GM23248 (cell line): ENCODE data around the gene ZNF74. TPM values are rescaled to one million over a fixed set of nuclear protein-coding genes. Genes with fewer than 3 reads are reported as not detected.

ENCODE experiments used
- DNase-seq: peaks from one replicate; pipeline ENCODE4 v3.0.0-alpha.2; 2015
- H2AFZ ChIP-seq: fragments of 200-600 bp; sonication (generic); 2 replicates; pipeline ENCODE4 v1.6.1; 2016; ENCODE audit warnings: antibody characterized with exemption
- H3F3A ChIP-seq: fragments of 200-600 bp; sonication (generic); 2 replicates; pipeline ENCODE4 v1.6.1; 2016; ENCODE audit warnings: mild to moderate bottlenecking, antibody characterized with exemption, mixed run types; ENCODE audit not compliant: insufficient read depth
- H3K27ac ChIP-seq: fragments of 200-600 bp; sonication (generic); 2 replicates; pipeline ENCODE4 v1.5.1; 2016; ENCODE audit warnings: mild to moderate bottlenecking
- H3K27me3 ChIP-seq: fragments of 200-600 bp; sonication (generic); replicated peaks from 2 replicates; pipeline ENCODE4 v1.6.1; 2016; ENCODE audit warnings: mild to moderate bottlenecking; ENCODE audit not compliant: insufficient read depth
- H3K36me3 ChIP-seq: fragments of 200-600 bp; sonication (generic); 2 replicates; pipeline ENCODE4 v1.6.1; 2016; ENCODE audit warnings: low read depth, mild to moderate bottlenecking
- H3K4me1 ChIP-seq: fragments of 200-600 bp; sonication (generic); 2 replicates; pipeline ENCODE4 v1.6.1; 2016; ENCODE audit warnings: mild to moderate bottlenecking; ENCODE audit not compliant: insufficient read depth
- H3K4me2 ChIP-seq: fragments of 200-600 bp; sonication (generic); one replicate; pipeline ENCODE4 v1.6.1; 2016; ENCODE audit warnings: mild to moderate bottlenecking; ENCODE audit not compliant: unreplicated experiment
- H3K4me3 ChIP-seq: fragments of 200-600 bp; sonication (generic); 2 replicates; pipeline ENCODE4 v1.5.1; 2016; ENCODE audit warnings: mild to moderate bottlenecking
- H3K79me2 ChIP-seq: fragments of 200-600 bp; sonication (generic); 2 replicates; pipeline ENCODE4 v1.6.1; 2016; ENCODE audit warnings: mild to moderate bottlenecking; ENCODE audit not compliant: insufficient read depth
- H3K9ac ChIP-seq: fragments of 200-600 bp; sonication (generic); 2 replicates; pipeline ENCODE4 v1.6.1; 2016; ENCODE audit warnings: mild to moderate bottlenecking
- H3K9me2 ChIP-seq: fragments of 200-600 bp; sonication (generic); 2 replicates; pipeline ENCODE4 v1.6.1; 2016; ENCODE audit warnings: mixed run types, mild to moderate bottlenecking, moderate library complexity; ENCODE audit not compliant: insufficient read depth
- H3K9me3 ChIP-seq: fragments of 200-600 bp; sonication (generic); one replicate; pipeline ENCODE4 v1.6.1; 2017; ENCODE audit warnings: low read depth
- H4K20me1 ChIP-seq: fragments of 200-600 bp; sonication (generic); 2 replicates; pipeline ENCODE4 v1.6.0; 2016; ENCODE audit not compliant: insufficient read depth
- EZH2 ChIP-seq: fragments of 200-600 bp; sonication (generic); IDR thresholded peaks from 2 replicates; pipeline ENCODE4 v1.6.1; 2018; ENCODE audit warnings: antibody characterized with exemption, mild to moderate bottlenecking; ENCODE audit not compliant: insufficient read depth, poor library complexity, severe bottlenecking
- EZH2phosphoT487 ChIP-seq: fragments of 200-600 bp; sonication (generic); IDR thresholded peaks from 2 replicates; pipeline ENCODE4 v1.6.1; 2018; ENCODE audit warnings: antibody characterized with exemption, moderate library complexity, mild to moderate bottlenecking, low read depth; ENCODE audit not compliant: insufficient read depth
- WGBS, 2 experiments: methylation state at CpG; one replicate each; pipeline ENCODE4 v1.1.6; 2015 to 2017; ENCODE audit warnings: low lambda C conversion rate in 2 of 2, low coverage in 1 of 2; ENCODE audit errors: missing lambda C conversion rate in 2 of 2; 5-methylcytosine and 5-hydroxymethylcytosine counted together
- in situ Hi-C: fragments of 300-500 bp; cut with MboI; formaldehyde crosslinking; loops from 2 replicates; pipeline ENCODE4 v1.15.0; 2020
- polyA plus RNA-seq: library from polyadenylated mRNA; unstranded; fragments of >200 nt; fragmentation: Nextera tagmentation; extraction: Ambion mirVana; gene quantifications from 2 replicates; pipeline ENCODE4 v1.2.1, GENCODE V29; 2016
- total RNA-seq: library from RNA; depleted of rRNA; stranded (reverse); fragments of >200 nt; shearing (Covaris generic); gene quantifications from 2 replicates; pipeline ENCODE4 v1.2.3, GENCODE V29; 2014

The ZNF74 gene
- total and polyA plus RNA-seq, 2 experiments from 2014 or later = 3.7 to 11.5 TPM

DNA sequence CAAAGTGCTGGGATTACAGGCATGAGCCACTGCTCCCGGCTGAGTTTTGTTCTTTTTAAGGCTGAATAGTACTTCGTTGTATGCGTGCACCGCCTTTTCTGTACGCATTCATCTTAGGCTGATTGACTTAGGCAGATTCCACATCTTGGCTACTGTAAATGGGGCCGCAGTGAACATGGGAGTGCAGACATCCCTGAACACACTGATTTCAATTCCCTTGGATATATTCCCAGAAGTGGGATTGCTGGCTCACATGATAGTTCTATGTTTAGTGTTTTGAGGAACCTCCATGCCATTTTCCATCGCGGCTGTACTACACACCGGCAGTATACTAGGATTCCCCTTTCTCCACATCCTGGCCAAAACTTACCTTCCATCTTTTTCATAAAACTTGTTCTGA lies 10.4 kb upstream of the ZNF74 start:
- H3K9me2 ChIP-seq = no peaks in the 10 kb centered on the region
- TF ChIP-seq EZH2 (no peak), EZH2phosphoT487 (no peak)
- no peak overlapping the region for H2AFZ ChIP-seq
- H4K20me1 ChIP-seq = no peaks in the 10 kb centered on the region
- DNase-seq = no peak
- no peak overlapping the region for H3K4me3 ChIP-seq
- in situ Hi-C loops = no loop called here
- no peak overlapping the region for H3K27ac ChIP-seq
- 76 to 86% methylated on average over 9 of the region's 9 CpGs for WGBS, 2 experiments
- H3K9me3 ChIP-seq = no peaks in the 10 kb centered on the region
- no peaks in the 10 kb centered on the region for H3K79me2 ChIP-seq
- no peak overlapping the region for H3K4me2 ChIP-seq
- peaks cover 19% of the 10 kb centered on the region for H3K27me3 ChIP-seq
- no peaks in the 10 kb centered on the region for H3K36me3 ChIP-seq
- no peaks in the 10 kb centered on the region for H3K4me1 ChIP-seq
- no peak overlapping the region for H3K9ac ChIP-seq
- H3F3A ChIP-seq = no peaks in the 10 kb centered on the region

DNA sequence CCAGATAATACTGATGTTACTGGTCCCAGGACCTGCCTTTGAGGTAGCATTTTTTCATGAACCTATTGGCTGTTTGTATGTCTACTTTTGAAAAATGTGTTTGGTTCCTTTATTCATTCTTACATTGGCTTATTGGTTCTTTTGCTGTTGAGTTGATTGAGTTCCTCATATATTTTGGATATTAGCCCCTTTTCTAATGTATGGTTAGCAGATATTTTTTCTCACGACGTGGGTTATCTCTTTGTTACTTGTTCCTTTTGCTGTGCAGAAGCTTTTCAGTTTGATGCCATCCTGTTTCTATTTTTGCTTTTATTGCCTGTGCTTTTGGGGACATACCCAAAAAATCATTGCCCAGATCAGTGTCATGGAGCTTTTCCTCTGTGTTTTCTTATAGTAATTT lies 9.8 kb upstream of the ZNF74 start:
- no peaks in the 10 kb centered on the region for H3K9me2 ChIP-seq
- H3K4me1 ChIP-seq = no peaks in the 10 kb centered on the region
- no peak for DNase-seq
- in situ Hi-C loops = no loop called here
- no peaks in the 10 kb centered on the region for H3K79me2 ChIP-seq
- no peak overlapping the region for H2AFZ ChIP-seq
- H3K27ac ChIP-seq = no peak overlapping the region
- H3K9me3 ChIP-seq = no peaks in the 10 kb centered on the region
- no peaks in the 10 kb centered on the region for H3K36me3 ChIP-seq
- H3F3A ChIP-seq = no peaks in the 10 kb centered on the region
- WGBS, 2 experiments = 37 to 39% methylated on average over 2 of the region's 2 CpGs
- H3K27me3 ChIP-seq = peaks cover 19% of the 10 kb centered on the region
- no peak overlapping the region for H3K4me2 ChIP-seq
- no peaks in the 10 kb centered on the region for H4K20me1 ChIP-seq
- TF ChIP-seq EZH2 (no peak), EZH2phosphoT487 (no peak)
- no peak overlapping the region for H3K9ac ChIP-seq
- H3K4me3 ChIP-seq = no peak overlapping the region

DNA sequence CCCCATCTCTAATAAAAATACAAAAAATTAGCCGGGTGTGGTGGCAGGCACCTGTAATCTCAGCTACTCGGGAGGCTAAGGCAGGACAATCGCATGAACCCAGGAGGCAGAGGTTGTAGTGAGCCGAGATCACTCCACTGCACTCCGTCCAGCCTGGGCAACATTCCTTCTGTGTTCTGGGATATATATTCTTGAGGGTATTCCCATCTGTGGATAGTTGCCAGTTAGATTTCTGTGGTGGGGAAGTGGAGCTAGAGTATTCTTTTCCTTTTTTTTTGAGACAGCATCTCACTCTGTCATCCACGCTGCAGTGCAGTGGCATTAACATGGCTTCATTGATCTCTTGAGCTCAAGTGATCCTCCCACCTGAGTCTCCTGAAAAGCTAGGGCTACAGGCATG lies 9.1 kb upstream of the ZNF74 start:
- H3K9ac ChIP-seq = no peak overlapping the region
- no peaks in the 10 kb centered on the region for H3F3A ChIP-seq
- no peak overlapping the region for H2AFZ ChIP-seq
- no peak overlapping the region for H3K4me3 ChIP-seq
- H3K27me3 ChIP-seq = peaks cover 19% of the 10 kb centered on the region
- DNase-seq = no peak
- H3K4me2 ChIP-seq = no peak overlapping the region
- in situ Hi-C loops = no loop called here
- H3K79me2 ChIP-seq = no peaks in the 10 kb centered on the region
- no peak overlapping the region for H3K27ac ChIP-seq
- no peaks in the 10 kb centered on the region for H3K9me3 ChIP-seq
- WGBS, 2 experiments = 54 to 66% methylated on average over 6 of the region's 6 CpGs
- H3K4me1 ChIP-seq = no peaks in the 10 kb centered on the region
- TF ChIP-seq EZH2phosphoT487 (no peak), EZH2 (no peak)
- no peaks in the 10 kb centered on the region for H3K36me3 ChIP-seq
- no peaks in the 10 kb centered on the region for H3K9me2 ChIP-seq
- no peaks in the 10 kb centered on the region for H4K20me1 ChIP-seq

DNA sequence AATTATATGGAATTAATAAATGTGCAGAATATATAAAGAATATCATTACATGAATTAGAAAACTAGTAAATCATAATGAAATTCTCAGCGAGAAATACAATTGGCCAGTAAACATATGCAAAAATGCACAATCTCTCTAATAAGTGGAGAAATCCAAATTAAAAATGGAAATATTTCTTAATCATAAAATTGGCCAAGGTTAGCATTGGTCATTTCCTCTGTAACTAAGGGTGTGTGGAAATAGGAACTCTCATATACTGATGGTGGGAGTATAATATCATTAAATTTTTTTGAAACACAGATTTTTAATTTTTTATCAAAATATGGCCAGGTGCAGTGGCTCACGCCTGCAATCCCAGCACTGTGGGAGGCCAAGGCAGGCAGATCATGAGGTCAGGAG lies 7.6 kb upstream of the ZNF74 start:
- Histone ChIP-seq H3K27me3 (peaks cover 15% of the 10 kb centered on the region; the same call in 1 of the 2 replicates), H3K36me3 (no peaks in the 10 kb centered on the region), H3K4me2 (no peak overlapping the region), H4K20me1 (no peaks in the 10 kb centered on the region), H2AFZ (no peak overlapping the region), H3K27ac (no peak overlapping the region), H3K79me2 (no peaks in the 10 kb centered on the region), H3K9me3 (no peaks in the 10 kb centered on the region), H3K4me1 (no peaks in the 10 kb centered on the region), H3K9ac (no peak overlapping the region), H3K4me3 (no peak overlapping the region), H3K9me2 (no peaks in the 10 kb centered on the region), H3F3A (no peaks in the 10 kb centered on the region)
- no peak for DNase-seq
- in situ Hi-C loops = no loop called here
- TF ChIP-seq EZH2 = no peak
- TF ChIP-seq EZH2phosphoT487 = no peak
- 62 to 76% methylated on average over 2 of the region's 2 CpGs for WGBS, 2 experiments

DNA sequence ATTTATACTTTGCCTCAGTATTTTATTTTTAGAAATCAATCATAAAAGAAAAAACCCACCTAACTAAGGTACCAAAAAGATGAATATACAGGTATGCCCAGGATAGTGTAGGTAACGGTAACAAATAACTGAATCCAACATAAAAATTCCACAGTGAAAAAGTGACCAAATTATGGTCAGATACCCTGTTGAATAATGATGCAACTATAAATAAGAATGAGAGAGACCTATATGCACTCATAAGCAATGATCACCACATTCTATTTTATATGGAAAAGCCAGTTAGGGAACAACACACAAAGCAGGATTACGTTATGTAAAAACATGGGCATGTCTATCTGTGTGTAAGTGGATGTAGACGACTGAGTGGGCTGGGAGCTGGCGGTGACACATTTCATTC lies 7.0 kb upstream of the ZNF74 start:
- in situ Hi-C loops = no loop called here

More for the DNA sequence above, 7.0 kb upstream of the ZNF74 start:
- TF ChIP-seq EZH2 (no peak), EZH2phosphoT487 (no peak)
- Histone ChIP-seq H3K9me2 (no peaks in the 10 kb centered on the region), H2AFZ (no peak overlapping the region), H3K27ac (no peak overlapping the region), H3K27me3 (peaks cover 15% of the 10 kb centered on the region; the same call in 1 of the 2 replicates), H3K4me2 (no peak overlapping the region), H3K79me2 (no peaks in the 10 kb centered on the region), H3K36me3 (no peaks in the 10 kb centered on the region), H3K9me3 (no peaks in the 10 kb centered on the region), H4K20me1 (no peaks in the 10 kb centered on the region), H3F3A (no peaks in the 10 kb centered on the region), H3K4me1 (no peaks in the 10 kb centered on the region), H3K4me3 (no peak overlapping the region), H3K9ac (no peak overlapping the region)
- WGBS, 2 experiments = 33 to 37% methylated on average over 4 of the region's 4 CpGs
- DNase-seq = no peak
